GM21529 (cell line): ENCODE measurements around the gene CMAS.
"Not testable (repeated sequence)": the region's sequence is repeated elsewhere in the genome, so short reads cannot be mapped to it uniquely, and the experiment has no call there.

ENCODE experiments used
- ATAC-seq: cut with Tn5 transposase; IDR thresholded peaks from one replicate; pipeline ENCODE4 v1.9.1; 2021; ENCODE audit not compliant: unreplicated experiment

The CMAS gene

DNA sequence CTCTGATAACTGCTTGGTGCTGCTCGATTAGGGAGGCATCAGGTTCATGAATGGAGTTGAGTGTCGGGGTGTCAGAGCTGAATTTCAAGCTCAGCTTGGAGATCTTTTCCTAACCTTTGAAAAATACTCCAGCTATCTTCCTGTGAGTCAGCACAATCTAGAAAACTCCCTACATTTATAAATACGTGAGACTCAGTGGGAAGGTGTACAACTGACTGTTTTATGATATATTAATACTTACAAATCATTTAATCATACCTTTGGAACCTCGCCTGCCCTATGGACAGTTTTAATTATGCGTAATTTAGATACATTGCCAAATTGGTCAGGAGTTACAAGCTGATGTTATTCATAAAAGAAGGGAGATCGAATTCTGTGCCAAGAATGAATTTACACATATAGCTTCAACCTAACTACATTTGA is 961 bp downstream of the CMAS start:
- ATAC-seq, result no peak

DNA sequence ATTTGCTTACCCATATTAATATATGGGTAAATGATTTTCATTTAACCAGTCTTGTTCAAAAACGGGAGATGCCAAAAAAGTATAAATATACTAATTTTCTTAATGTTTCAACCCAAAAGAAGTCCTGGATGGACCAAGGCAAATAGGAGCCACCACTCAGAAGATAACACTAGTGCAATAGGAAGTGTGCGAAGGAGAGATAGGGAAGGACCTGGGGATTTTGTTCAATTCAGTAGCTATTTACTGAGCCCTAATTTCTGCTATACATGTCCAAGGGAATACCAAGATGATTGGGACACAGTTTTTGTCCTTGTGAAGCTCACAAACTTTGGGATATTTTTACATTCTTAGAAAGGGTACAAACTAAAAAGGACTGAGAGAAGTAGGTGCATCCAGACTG is 1.5 kb downstream of the CMAS start:
- ATAC-seq, result no peak

GRCh38 chr12:22048351-22049041 is 2.5 kb downstream of the CMAS start:
- no peak for ATAC-seq

- no peak for ATAC-seq
These were observed 4.1 kb downstream of the CMAS start for GRCh38 chr12:22050078-22050477.

DNA sequence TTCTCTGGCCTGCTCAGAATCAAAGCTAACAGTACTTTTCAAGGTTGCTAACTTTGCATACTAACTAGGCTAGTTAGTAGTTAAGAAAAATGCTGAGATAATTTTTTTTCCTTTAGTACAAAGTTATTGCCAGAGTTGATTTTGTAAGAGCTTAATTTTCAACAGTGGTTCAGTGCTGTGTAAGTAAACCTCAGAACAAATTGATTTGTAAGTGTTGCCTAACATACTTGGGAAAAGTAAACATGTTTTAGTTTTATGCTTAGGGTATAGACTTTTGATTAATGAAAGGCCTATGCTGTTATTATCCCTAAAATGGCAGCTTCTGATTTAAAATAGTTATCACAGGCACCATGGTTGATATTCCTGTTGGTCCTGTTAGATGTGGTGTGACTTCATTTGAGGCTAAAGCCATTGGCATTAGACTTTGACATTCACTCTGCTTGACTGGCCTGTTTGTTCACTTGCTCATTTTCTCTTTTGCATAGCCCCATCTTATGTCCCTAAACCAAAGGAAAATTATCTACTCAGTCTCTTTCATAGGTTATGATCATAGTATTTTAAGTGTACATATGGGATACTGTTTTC is 5.2 kb downstream of the CMAS start:
- ATAC-seq, result no peak

- ATAC-seq, result not testable (repeated sequence)
These were observed 7.0 kb downstream of the CMAS start for GRCh38 chr12:22052994-22053393.

- ATAC-seq, result no peak
These were observed 8.1 kb downstream of the CMAS start for GRCh38 chr12:22054155-22054554.

DNA sequence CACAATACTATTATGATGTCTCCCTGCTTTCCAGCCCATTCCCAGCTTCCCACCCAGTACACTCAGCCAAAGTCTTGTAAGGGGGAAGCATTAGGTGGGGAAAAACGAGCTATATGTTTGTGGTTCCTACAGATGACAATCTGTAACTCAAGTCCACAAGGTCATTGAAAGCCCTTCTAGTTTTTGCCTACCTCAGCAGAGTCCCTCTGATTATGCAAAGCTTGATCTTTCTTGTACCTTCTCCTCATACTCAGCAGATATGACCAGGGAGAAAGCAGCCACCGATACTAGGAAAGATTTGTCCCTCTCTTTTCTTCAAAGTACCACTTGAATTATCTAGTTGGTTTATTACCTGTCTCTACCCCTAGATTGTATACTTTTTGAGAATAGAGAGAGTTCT is 10.6 kb downstream of the CMAS start:
- ATAC-seq, result no peak

GRCh38 chr12:22059976-22060647 is 14.1 kb downstream of the CMAS start:
- ATAC-seq, result no peak

DNA sequence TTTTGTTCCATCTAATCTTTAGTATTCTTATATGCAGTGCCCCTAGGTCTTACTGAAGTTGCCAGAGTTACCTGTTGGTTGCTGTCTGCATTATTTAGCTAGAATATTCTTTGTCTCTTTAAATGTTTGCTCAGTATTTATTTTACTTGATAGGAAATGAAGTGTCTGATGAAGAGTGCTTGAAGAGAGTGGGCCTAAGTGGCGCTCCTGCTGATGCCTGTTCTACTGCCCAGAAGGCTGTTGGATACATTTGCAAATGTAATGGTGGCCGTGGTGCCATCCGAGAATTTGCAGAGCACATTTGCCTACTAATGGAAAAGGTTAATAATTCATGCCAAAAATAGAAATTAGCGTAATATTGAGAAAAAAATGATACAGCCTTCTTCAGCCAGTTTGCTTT is 18.9 kb downstream of the CMAS start:
- ATAC-seq, result no peak

DNA sequence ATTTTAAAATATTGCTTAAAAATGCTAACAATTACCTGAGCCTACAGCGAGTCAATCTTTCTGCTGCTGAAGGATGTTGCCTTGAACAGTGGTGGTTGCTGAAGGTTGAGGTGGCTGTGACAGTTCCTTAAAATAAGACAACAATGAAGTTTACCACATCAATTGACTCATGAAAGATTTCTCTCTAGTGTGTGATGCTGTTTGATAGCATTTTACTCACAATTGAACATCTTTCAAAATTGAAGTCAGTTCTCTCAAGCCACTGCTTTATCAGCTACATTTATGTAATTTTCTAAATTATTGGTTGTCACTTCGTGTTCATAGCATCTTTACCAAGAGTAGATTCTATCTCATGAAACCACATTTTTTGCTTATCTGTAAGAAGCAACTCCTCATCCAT is 20.3 kb downstream of the CMAS start:
- ATAC-seq, result no peak

GRCh38 chr12:22069851-22070250 is 23.8 kb downstream of the CMAS start:
- no peak for ATAC-seq

DNA sequence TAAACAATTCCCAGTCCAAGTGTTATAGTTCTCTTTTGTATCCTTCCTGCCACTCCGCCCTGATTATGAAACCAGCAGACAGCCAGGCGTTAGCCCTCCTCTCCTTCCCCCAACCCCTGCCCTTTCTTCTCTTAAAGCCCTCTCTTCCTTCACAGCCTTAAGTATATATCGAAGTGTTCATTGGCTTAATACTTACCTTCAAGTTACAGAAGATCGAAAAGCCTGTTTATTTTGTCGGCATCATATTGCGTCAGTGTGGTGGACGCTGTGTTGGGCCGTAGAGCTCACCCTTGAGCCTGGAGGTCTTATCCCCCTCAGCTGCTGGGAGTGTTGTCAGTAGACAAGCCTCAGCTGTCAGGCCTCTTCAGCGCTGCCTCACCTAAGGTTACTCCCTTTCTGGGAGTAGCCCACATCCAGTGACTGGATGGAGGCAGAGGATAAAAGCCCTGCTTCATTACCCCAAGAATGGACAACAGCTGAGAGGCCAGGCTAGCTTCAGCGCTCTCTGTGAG is 36.2 kb downstream of the CMAS start:
- no peak for ATAC-seq

GRCh38 chr12:22083167-22083566 is 37.1 kb downstream of the CMAS start:
- no peak for ATAC-seq

GRCh38 chr12:22084852-22085251 is 38.8 kb downstream of the CMAS start:
- no peak for ATAC-seq

- no peak for ATAC-seq
These were observed 42.9 kb downstream of the CMAS start for GRCh38 chr12:22088886-22089285.

GRCh38 chr12:22089486-22089885 is 43.5 kb downstream of the CMAS start:
- ATAC-seq, result no peak

DNA sequence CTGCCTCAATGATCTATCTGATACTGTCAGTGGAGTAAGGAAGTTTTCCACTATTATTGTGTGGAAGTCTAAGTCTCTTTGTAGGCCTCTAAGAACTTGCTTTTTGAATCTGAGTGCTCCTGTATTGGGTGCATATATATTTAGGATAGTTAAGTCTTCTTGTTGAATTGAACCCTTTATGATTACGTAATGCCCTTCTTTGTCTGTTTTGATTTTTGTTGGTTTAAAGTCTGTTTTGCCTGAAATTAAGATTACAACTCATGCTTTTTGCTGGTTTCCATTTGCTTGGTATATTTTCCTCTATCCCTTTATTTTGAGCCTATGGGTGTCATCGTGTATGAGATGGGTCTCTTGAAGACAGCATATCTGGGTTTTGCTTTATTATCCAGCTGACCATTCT is 53.0 kb downstream of the CMAS start:
- not testable (repeated sequence) for ATAC-seq

DNA sequence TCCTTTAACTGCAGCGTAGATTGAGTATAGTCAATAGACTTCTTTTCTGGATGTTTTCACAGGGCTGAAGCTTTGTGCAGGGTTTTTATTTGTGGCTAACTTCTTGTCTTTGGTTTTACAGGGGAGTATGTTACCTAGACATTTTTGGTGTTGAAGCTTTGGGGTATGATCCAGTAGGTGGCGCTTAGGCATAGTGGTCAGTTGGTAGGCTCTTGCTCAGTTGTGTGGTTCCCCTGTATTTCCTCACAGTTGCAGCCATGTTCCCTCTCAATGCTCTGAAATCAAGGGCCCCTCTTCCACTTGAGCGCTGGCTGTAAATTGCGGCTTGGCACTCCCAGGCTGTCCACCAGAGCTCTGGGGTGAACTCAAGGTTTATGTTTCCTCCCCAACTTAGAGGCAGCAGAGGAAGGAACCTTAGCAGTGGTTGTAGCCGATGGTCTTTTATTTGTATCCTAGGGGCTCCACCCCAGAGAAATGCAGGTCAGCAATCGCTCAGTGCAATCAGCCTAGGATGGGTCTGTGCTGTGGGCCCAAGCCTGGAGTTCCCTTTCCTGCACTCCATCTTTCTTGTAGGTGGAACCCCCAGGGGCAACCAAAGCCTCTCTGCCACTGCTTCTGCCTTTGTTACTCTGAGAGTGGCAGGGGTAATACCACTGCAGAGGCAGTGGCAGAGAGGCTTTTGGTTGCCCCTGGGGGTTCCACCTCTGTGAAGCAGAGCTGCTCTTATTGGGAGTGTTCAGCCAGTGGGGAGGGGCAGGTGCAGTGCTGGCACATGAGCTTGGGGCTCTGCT is 55.1 kb downstream of the CMAS start:
- ATAC-seq, result no peak

- no peak for ATAC-seq
These were observed 55.8 kb downstream of the CMAS start for GRCh38 chr12:22101749-22102243.

GRCh38 chr12:22103418-22103817 is 57.4 kb downstream of the CMAS start:
- no peak for ATAC-seq
